SU-DHL-6 (cell line): ENCODE results near the gene SLC43A1.

Source experiments
- H2AFZ ChIP-seq: fragments of 200-600 bp; sonication (generic); 2 replicates; pipeline ENCODE4 v1.6.1; 2014; ENCODE audit warnings: low read depth, mild to moderate bottlenecking, moderate library complexity, mixed read lengths, antibody characterized with exemption, low read length; ENCODE audit not compliant: severe bottlenecking
- H3F3A ChIP-seq: fragments of 200-600 bp; shearing (Covaris generic); 2 replicates; pipeline ENCODE4 v1.6.0; 2016; ENCODE audit warnings: antibody characterized with exemption, mild to moderate bottlenecking; ENCODE audit not compliant: insufficient read depth
- H3K27ac ChIP-seq: fragments of 200-600 bp; sonication (generic); 2 replicates; pipeline ENCODE4 v1.5.1; 2016; ENCODE audit warnings: low read depth, mild to moderate bottlenecking, low read length, moderate library complexity, mixed read lengths
- H3K27me3 ChIP-seq: fragments of 200-600 bp; sonication (generic), shearing (Covaris generic); 2 replicates; pipeline ENCODE4 v1.6.0; 2014; ENCODE audit warnings: mild to moderate bottlenecking, low read length
- H3K36me3 ChIP-seq: fragments of 200-600 bp; sonication (generic); 2 replicates; pipeline ENCODE4 v1.6.1; 2014; ENCODE audit warnings: mild to moderate bottlenecking, low read length, mixed read lengths
- H3K4me2 ChIP-seq: fragments of 300-600, 200-600 bp; shearing (Covaris generic), sonication (generic); 2 replicates; pipeline ENCODE4 v1.6.0; 2014; ENCODE audit warnings: low read length, low read depth, mild to moderate bottlenecking; ENCODE audit not compliant: poor library complexity, severe bottlenecking
- H3K4me3 ChIP-seq: fragments of 200-600 bp; sonication (generic); 2 replicates; pipeline ENCODE4 v1.5.1; 2014; ENCODE audit warnings: antibody characterized with exemption, low read length, mild to moderate bottlenecking, mixed read lengths; ENCODE audit not compliant: insufficient read depth, poor library complexity, severe bottlenecking
- H3K79me2 ChIP-seq: fragments of 200-600 bp; sonication (generic); 2 replicates; pipeline ENCODE4 v1.6.1; 2014; ENCODE audit warnings: mild to moderate bottlenecking, low read length, moderate library complexity; ENCODE audit not compliant: insufficient read depth
- H3K9ac ChIP-seq: fragments of 200-600 bp; sonication (generic); 2 replicates; pipeline ENCODE4 v1.7.0; 2014; ENCODE audit warnings: mild to moderate bottlenecking, low read length
- H3K9me2 ChIP-seq: fragments of 200-600 bp; sonication (generic); replicated peaks from 2 replicates; pipeline ENCODE4 v1.6.1; 2014; ENCODE audit warnings: low read length; ENCODE audit not compliant: insufficient read depth
- H3K9me3 ChIP-seq: fragments of 200-600 bp; sonication (generic); 2 replicates; pipeline ENCODE4 v1.6.1; 2014; ENCODE audit warnings: low read length, mixed read lengths; ENCODE audit not compliant: insufficient read depth
- H4K20me1 ChIP-seq: fragments of 200-600 bp; sonication (generic); 2 replicates; pipeline ENCODE4 v1.6.1; 2014; ENCODE audit warnings: low read depth, mild to moderate bottlenecking, antibody characterized with exemption, low read length, moderate library complexity, mixed read lengths
- EZH2phosphoT487 ChIP-seq: fragments of 200-600 bp; sonication (generic), shearing (Covaris generic); conservative IDR thresholded peaks from 2 replicates; pipeline ENCODE4 v1.6.1; 2018; ENCODE audit warnings: mild to moderate bottlenecking, antibody characterized with exemption, low read length, moderate library complexity, mixed read lengths
- TF ChIP-seq, protein P1 (sequence below): fragments of 200-600 bp; sonication (generic); IDR thresholded peaks from one replicate; pipeline ENCODE4 v1.5.1; 2017; ENCODE audit warnings: antibody characterized with exemption, mild to moderate bottlenecking, low read length, moderate library complexity; ENCODE audit not compliant: insufficient read depth, poor library complexity, severe bottlenecking

The SLC43A1 gene

DNA sequence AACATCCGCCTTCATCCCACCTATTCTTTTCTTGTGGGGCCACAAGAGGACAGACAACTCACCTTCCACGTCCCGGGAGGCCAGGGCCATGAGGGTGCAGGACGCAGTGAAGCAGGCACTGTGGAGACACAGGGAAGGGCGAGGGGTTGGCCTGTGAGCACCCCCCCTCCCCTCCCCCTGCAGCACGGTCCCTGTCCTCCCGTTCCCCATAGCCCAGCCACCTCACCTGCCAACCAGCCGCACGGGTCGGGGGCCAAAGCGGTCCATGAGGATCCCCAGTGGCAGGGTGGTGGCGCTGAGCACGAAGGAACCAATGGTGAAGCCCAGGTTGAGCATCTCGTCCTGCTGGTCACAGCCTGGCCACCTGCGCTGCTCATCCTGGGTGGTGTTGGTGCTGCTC, 14.6 kb downstream of the SLC43A1 start:
- Histone ChIP-seq H3K36me3 (no peaks in the 10 kb centered on the region), H3K27me3 (no peaks in the 10 kb centered on the region), H3K4me2 (no peak overlapping the region), H3K9me2 (no peaks in the 10 kb centered on the region), H4K20me1 (no peaks in the 10 kb centered on the region), H3K4me3 (no peak overlapping the region), H3K27ac (no peak overlapping the region), H3K9ac (no peak overlapping the region), H3F3A (no peaks in the 10 kb centered on the region), H3K79me2 (peaks cover 11% of the 10 kb centered on the region; the same call in 1 of the 2 replicates), H2AFZ (no peak overlapping the region), H3K9me3 (no peaks in the 10 kb centered on the region)
- TF ChIP-seq, protein P1, sequence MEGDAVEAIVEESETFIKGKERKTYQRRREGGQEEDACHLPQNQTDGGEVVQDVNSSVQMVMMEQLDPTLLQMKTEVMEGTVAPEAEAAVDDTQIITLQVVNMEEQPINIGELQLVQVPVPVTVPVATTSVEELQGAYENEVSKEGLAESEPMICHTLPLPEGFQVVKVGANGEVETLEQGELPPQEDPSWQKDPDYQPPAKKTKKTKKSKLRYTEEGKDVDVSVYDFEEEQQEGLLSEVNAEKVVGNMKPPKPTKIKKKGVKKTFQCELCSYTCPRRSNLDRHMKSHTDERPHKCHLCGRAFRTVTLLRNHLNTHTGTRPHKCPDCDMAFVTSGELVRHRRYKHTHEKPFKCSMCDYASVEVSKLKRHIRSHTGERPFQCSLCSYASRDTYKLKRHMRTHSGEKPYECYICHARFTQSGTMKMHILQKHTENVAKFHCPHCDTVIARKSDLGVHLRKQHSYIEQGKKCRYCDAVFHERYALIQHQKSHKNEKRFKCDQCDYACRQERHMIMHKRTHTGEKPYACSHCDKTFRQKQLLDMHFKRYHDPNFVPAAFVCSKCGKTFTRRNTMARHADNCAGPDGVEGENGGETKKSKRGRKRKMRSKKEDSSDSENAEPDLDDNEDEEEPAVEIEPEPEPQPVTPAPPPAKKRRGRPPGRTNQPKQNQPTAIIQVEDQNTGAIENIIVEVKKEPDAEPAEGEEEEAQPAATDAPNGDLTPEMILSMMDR, result no peak
- TF ChIP-seq EZH2phosphoT487, result no peak

DNA sequence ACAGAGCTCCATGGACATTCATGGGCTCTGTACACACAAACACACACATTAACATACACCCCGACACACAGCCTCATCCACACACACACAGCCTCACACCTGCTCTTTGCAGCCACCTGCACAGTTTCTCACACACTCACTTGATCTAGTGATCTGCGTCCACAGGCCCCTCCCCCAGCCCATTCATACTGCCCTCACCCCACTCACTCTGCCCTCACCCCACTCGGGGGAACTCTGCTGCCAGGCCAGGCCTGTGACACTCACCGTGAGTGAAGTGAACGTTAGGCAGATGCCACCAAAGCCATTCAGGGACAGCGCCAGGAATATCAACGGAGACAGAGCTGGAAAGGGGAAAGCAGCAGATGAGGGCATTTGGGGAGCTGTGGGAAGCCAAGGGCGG, 15.0 kb downstream of the SLC43A1 start:
- no peak overlapping the region for H3K4me3 ChIP-seq
- no peak overlapping the region for H3K9ac ChIP-seq
- H3K9me2 ChIP-seq, result no peaks in the 10 kb centered on the region
- no peaks in the 10 kb centered on the region for H3K9me3 ChIP-seq
- H3K27ac ChIP-seq, result no peak overlapping the region
- no peak overlapping the region for H2AFZ ChIP-seq
- H3F3A ChIP-seq, result no peaks in the 10 kb centered on the region
- no peaks in the 10 kb centered on the region for H3K36me3 ChIP-seq
- H3K27me3 ChIP-seq, result no peaks in the 10 kb centered on the region
- H3K4me2 ChIP-seq, result no peak overlapping the region
- no peaks in the 10 kb centered on the region for H4K20me1 ChIP-seq
- H3K79me2 ChIP-seq, result peaks cover 11% of the 10 kb centered on the region; the same call in 1 of the 2 replicates
- TF ChIP-seq, protein P1, result no peak
- TF ChIP-seq EZH2phosphoT487, result no peak

DNA sequence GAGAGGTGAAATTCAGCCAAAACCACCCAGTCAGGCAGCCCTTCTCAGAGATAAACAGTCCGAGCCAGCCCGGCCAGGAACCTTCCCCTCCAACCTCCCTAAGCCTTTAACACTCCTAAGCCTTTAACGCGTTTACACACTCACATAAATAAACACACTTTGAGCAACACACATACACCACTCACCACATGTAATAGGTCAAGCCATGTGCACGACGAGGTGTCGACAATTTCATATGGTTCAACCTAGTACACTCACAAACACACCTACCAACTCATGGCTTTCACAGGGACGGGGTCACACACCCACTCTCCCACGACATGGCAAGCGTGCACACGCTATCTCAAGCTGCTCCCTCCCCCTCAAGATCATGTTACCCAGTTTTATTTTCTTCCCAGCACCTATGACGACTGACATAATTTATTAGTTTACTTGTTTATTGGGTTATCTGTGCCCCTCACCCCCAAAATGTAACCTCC, 15.5 kb downstream of the SLC43A1 start:
- Histone ChIP-seq H3K9me2 (no peaks in the 10 kb centered on the region), H3K9me3 (no peaks in the 10 kb centered on the region), H3K4me3 (no peak overlapping the region), H3K79me2 (peaks cover 11% of the 10 kb centered on the region; the same call in 1 of the 2 replicates), H3K27me3 (no peaks in the 10 kb centered on the region), H3K4me2 (no peak overlapping the region), H3K9ac (no peak overlapping the region), H2AFZ (no peak overlapping the region), H3F3A (no peaks in the 10 kb centered on the region), H3K27ac (no peak overlapping the region), H3K36me3 (no peaks in the 10 kb centered on the region), H4K20me1 (no peaks in the 10 kb centered on the region)
- no peak for TF ChIP-seq EZH2phosphoT487

DNA sequence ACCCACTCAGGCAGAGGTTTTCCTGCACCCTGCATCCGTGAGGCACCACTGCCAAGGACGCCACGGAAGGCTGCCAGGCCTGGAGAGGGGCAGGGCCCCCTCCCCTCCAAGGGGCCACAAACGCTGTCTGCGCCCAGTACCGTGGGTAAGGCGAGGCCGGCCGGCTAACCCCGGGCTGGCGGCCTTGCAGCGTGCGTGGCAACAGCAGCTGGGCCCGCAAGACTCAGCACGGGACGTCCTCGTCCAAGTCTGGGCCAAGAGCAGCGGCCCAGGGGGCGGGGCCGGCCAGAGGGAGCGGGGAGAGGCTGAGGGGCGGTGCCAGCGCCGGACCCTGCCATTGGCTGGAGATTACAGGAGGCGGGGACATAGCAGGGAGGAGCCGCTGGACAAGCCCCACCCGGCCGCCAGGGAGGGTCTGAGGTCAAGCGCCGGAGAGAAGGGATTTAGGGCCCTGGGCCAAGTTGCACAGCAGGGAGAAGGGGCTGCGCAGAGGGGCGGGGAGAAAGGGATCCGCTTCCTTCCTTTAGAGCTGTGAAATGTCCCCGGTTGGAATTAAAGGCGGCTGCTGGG, 16.0 kb downstream of the SLC43A1 start:
- no peaks in the 10 kb centered on the region for H3K9me3 ChIP-seq
- H4K20me1 ChIP-seq, result no peaks in the 10 kb centered on the region
- H3K9me2 ChIP-seq, result no peaks in the 10 kb centered on the region
- TF ChIP-seq, protein P1, result no peak
- TF ChIP-seq EZH2phosphoT487, result no peak
- no peaks in the 10 kb centered on the region for H3F3A ChIP-seq
- H3K9ac ChIP-seq, result no peak overlapping the region
- H3K27me3 ChIP-seq, result no peaks in the 10 kb centered on the region
- H3K36me3 ChIP-seq, result no peaks in the 10 kb centered on the region
- H2AFZ ChIP-seq, result no peak overlapping the region
- H3K4me2 ChIP-seq, result no peak overlapping the region
- H3K79me2 ChIP-seq, result peaks cover 8% of the 10 kb centered on the region; the same call in 1 of the 2 replicates
- H3K4me3 ChIP-seq, result no peak overlapping the region
- no peak overlapping the region for H3K27ac ChIP-seq
